ENCODE results near the gene DDIT4.

GRCh38 chr10:72228318-72228751, 45.4 kb upstream of the DDIT4 start:
- no peak for TF ChIP-seq CTCF (IDR thresholded peaks at IDR 0.05)
- no peak for TF ChIP-seq POLR2A (IDR thresholded peaks at IDR 0.05)
